GM19023 (cell line): ENCODE data around the gene CDH13.
"Not testable (repeated sequence)": the region's sequence is repeated elsewhere in the genome, so short reads cannot be mapped to it uniquely, and the experiment has no call there.

Source experiments
- ATAC-seq: cut with Tn5 transposase; IDR thresholded peaks from one replicate; pipeline ENCODE4 v1.9.1; 2021; ENCODE audit warnings: mild to moderate bottlenecking, moderate library complexity; ENCODE audit not compliant: unreplicated experiment

The CDH13 gene

GRCh38 chr16:82926500-82926899 lies 299.7 kb downstream of the CDH13 start:
- no peak for ATAC-seq

GRCh38 chr16:82933933-82934332 lies 307.2 kb downstream of the CDH13 start:
- ATAC-seq, result not testable (repeated sequence)

DNA sequence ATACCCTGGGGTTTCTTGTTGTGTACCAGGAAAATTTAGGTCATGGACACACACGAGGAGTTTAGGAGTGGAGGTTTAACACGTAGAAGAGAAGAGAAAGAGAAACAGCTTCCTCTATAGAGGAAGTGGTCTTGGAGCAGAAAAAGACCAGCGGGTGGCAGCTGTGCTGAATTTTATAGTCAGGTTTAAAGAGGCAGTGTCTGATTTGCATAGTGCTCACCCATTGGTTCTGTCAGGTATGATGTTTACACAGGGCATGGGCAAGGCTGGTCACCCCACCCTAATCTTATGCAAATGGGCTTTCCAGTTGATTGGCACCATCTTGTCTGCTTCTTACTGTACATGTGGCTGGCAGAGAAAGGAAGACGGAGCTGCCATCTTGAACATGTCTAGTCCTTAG lies 309.0 kb downstream of the CDH13 start:
- no peak for ATAC-seq

DNA sequence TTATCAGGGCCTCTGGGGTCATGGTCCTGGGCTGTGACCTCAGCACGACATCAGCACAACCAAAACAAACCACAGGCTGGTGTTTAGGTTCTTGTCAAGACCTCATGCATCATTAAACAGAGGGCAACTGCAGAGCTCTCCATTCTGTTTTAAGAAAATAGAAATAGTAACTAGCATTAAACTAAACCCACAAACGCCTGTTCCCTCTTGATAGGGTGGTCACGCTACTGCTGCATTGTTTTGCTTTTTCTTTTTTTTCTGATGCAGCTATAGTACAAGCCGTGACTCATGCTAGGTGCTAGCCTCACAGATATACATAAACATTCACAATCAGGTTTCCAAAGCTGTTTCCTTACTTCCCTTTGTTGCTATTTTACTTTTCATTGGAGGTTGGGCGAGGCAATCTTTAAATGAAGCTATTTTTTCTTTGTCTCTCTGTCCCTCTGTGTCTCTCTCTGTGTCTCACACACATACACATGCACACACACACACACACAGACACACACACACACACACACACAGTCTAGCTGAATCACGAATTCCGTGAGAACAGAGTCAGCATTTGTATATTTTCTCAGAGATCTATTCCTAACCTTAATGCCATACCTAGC lies 310.3 kb downstream of the CDH13 start:
- no peak for ATAC-seq

DNA sequence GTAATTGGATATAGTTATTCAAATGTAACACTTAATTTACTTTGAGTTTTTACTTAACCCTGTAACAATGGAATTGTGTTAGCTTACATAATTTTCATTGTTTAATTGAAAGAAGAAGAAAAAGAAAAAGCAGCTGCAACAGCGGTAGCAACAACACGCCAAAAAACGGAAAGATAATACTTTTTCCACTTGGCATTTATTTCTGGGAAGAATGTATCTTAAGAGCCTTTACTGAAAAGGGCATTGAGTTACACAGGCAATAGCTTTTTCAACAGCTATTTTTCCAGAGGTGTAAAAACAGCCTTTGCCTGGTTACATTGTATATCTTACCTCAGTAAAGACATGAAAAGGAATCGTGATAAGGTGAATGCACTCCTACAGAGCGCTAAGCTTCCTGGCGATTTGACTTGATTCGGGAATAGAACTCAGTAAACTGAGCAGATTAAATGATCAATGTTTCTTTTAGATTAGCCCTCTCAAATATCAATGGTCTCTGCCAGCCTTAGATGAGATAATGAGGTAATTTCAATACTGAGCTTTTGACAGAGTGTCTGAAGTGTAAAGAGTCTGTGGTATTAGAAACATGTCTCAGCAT lies 311.3 kb downstream of the CDH13 start:
- ATAC-seq, result no peak

GRCh38 chr16:82943371-82943770 lies 316.6 kb downstream of the CDH13 start:
- ATAC-seq, result no peak

DNA sequence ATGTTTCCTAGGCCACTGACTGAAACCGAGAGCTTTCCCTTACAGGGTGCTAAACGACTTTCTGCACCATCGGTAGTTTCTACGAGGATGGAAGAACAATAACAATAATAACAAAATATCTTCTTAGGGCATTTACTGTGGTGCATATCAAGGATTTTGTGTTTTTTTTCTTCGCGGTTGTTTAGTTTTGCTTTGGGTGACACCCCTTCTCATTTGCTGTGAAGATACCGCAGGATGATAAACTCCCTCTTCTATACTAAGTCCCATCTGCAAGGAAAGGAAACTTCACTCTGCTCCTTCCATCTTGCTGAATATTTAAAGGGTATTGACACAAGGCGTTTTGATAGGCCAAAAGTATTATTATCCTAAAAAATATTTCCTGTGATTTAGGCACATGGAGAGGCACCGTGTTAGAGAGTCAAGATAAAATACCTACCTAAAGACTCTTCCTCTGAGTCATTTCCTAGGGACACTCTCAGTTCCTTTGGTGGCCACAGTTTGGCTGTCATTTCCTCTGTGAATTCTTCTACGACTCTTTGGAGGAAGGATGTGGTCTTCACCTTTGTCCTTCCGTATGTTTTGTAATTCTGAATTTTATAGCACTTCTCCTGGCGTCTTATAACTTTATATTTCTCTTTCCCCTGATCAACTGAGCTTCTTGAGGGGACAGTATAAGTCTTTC lies 318.8 kb downstream of the CDH13 start:
- ATAC-seq, result no peak

DNA sequence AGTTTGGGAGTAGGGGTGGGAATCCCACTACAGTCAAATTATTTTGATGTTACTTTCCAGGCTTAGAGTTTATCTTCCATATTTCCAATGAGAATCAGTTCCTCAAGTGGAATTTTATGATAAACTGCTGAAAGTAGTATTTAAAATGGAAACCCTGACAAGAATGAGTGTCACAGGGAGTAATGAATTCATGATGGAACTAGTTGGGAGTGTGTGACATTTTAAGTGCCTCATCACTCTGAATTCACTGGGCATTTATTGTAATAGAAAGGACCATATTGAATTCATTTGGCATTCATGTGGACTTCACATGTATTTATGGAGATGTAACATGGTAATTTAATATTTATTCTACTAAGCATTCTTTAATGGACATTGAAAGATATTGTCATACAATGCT lies 320.9 kb downstream of the CDH13 start:
- no peak for ATAC-seq

DNA sequence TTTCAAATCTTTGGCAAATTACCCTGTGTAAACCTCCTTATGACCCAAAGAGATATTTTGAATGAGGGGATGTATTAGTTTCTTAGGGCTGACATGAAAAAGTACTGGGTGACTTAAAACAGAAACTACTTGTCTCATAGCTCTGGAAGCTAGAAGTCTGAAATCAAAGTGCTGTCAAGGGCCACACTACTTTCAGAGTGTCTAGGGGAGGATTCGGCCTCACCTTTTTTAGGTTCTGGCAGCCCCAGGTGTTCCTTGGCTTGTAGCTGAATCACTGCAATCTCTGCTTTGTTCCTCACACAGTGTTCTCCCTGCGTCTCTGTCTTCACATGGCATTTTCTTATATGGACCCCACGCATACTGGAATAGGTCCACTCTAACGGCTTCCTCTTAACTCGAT lies 322.2 kb downstream of the CDH13 start:
- no peak for ATAC-seq

DNA sequence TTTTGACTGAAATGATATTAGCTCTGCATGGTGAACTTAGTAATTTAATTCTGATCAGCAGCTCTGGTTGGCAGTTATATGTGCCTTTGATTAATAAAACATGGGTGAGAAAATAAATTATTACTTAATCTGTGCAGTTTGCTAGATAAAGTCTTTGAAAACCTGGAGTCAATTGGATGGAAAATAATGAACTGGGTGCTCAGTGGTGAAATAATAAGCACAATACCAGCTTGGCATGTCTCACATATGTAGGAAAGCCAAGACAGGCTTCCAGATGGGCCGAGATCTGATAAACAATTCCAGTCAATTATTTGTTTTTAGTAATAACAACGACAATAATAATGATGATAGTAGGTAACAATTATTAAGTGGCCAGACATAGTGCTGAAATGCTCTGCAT lies 326.7 kb downstream of the CDH13 start:
- no peak for ATAC-seq

DNA sequence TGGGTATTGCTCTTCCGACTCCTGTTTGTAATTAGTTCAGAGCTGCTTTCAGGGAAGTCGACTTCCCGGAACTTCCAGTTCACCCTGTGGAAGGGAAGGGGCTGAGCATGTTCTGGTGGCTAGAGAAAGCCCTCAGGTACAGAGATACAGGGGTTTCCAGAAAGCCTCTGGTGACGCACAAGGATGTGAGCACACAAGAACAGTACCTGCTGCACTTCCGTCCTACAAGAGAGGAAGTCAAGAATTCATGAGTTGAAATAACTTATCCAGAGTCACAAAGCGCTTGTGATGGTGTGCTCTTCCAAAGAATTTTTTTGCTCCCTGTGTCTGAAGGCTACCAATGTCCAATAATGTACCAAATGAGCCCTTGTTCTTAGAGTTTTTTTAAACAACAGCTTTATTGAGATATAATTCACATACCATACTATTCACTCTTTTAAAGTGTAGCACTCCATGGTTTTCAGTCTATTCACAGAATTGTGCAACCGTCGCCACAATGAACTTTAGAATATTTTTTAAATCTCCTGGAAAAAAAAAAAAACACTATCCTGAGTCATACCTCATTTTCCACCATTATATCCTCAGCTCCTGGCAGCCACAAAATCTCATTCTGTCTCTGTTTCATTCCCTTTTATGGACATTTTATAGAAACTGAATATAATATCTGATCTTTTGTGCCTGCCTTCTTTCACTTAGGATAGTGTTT lies 327.6 kb downstream of the CDH13 start:
- no peak for ATAC-seq

DNA sequence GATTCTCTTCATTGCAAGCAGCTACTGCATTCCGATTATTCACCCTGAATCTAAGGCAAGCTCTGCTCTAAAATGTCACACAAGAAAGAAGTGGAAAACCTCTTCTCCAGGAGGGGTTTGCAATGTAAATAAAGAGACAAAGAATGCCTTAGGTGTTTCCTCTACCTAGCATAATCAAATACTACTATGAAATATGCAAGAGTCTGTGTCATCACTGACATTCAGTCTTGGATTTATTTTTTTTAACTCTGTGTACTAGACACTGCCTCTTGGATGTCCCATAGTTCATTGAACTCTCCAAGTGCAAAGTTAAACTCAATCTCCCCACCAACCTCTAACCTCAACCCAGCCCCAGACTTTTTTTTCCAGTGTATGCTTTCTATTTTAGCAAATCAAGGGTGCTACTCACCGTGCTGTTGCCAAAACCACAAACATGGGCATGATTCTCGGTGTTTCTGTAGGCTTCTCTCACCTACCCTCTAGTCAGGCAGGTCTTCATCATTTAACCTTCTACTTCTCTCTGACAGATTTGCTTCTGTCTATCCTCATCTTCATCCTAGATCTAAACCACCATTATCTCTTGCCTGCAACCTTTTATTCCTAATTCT lies 329.1 kb downstream of the CDH13 start:
- no peak for ATAC-seq

- no peak for ATAC-seq
Observed at GRCh38 chr16:82957212-82957611, 330.4 kb downstream of the CDH13 start.

DNA sequence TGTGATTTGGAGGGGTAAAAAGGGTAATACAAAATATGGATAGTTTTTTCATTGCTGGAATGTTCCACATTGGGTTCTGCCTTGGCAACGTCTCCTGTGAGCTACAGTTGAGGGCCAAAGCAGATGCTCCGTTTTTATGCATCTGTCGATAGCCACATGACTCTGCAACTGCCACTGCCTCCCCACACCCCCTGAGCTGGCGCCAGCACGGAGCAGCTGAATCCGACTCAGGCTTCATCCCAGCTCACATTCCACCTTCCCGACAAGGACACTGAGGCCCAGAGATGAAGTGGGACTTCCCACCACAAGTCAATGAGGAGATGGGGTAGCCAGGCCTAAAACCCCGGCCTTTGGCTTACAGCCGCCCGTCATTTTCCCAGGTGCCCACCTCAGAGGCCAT lies 334.1 kb downstream of the CDH13 start:
- ATAC-seq, result no peak

DNA sequence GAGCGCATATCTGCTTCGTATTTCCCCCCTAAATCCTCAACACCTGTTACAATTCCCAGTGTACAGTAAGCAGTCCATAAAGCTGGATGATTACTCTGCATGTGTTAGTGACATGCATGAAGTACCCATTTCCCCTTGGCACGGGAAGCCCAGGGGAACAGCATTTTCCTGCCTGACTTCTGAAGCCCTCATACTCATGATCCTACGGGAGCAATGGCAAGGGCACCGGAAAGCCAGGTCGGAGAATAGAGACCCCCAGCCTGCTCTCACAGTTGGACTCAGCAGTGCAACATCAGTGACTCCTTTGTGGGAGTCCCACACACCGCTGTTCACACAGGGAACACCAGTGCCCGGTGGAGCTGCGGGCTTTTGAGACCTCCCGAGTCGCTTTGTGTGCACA lies 336.9 kb downstream of the CDH13 start:
- no peak for ATAC-seq

- no peak for ATAC-seq
Observed at GRCh38 chr16:82965808-82966207, 339.0 kb downstream of the CDH13 start.

- ATAC-seq, result no peak
Observed at GRCh38 chr16:82967424-82967823, 340.7 kb downstream of the CDH13 start.

DNA sequence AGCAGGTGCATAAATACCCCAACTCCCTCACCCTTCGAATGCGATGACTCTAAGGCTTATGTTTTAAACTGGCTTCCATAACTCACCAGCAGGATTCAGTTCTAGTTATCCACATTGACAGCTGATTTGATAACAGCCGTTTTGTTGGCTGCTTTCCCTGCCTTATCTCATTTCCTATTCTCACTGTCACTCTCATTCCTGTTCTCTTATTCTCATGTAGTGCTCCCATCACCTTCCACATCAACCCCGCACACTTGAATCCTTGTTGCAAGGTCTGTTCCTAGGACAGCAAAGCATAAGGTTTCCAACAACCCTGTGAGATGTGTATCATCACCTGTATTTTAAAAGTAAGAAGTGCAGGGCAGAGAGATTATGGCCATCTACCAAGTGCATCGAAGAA lies 344.4 kb downstream of the CDH13 start:
- ATAC-seq, result no peak

- ATAC-seq, result no peak
Observed at GRCh38 chr16:82972331-82972919, 345.7 kb downstream of the CDH13 start.

- no peak for ATAC-seq
Observed at GRCh38 chr16:82979406-82980111, 352.8 kb downstream of the CDH13 start.
